Tibial artery (tissue), 4 donors: ENCODE measurements around the gene KLF1.
A peak's percentile ranks its signal among the peaks of the same experiment; 100 is the strongest.

Experiments used
- DNase-seq, 2 donors: peaks; one replicate each; pipeline ENCODE4 v3.0.0-alpha.2; 2019
- H3K27ac ChIP-seq, 2 donors: fragments of 200-600 bp; sonication (generic) in 1 of 2; 1 replicate in 1 of 2; 2 replicates in 1 of 2; pipeline ENCODE4 v1.5.1; 2018 to 2019; ENCODE audit warnings: mild to moderate bottlenecking in 1 of 2
- H3K27me3 ChIP-seq, 2 donors: fragments of 200-600 bp; sonication (generic) in 1 of 2; one replicate each; pipeline versions ENCODE4 v1.5.1 to v1.6.0; 2016 to 2019
- H3K36me3 ChIP-seq, 3 donors: fragments of 200-600 bp; sonication (generic) in 2 of 3; one replicate each; pipeline ENCODE4 v1.5.1; 2016 to 2019; ENCODE audit warnings: mild to moderate bottlenecking in 2 of 3
- H3K4me1 ChIP-seq, 4 donors: fragments of 200-600 bp; sonication (generic) in 2 of 4; 1 replicate in 3 of 4; 2 replicates in 1 of 4; pipeline ENCODE4 v1.5.1; 2016 to 2019
- H3K4me3 ChIP-seq, 2 donors: fragments of 200-600 bp; sonication (generic) in 1 of 2; 1 replicate in 1 of 2; 2 replicates in 1 of 2; pipeline ENCODE4 v1.5.1; 2018 to 2019; ENCODE audit warnings: mild to moderate bottlenecking in 2 of 2
- H3K9me3 ChIP-seq, 3 donors: fragments of 200-600 bp; sonication (generic) in 1 of 3; one replicate each; pipeline ENCODE4 v1.5.1; 2016 to 2019
- CTCF ChIP-seq, 2 experiments: fragments of 200-600 bp in 1 of 2; fragments of 450-650 bp in 1 of 2; IDR thresholded peaks; one replicate each; pipeline ENCODE4 v1.5.1; 2017 to 2019; ENCODE audit warnings: antibody characterized with exemption in 2 of 2, mild to moderate bottlenecking in 1 of 2, moderate library complexity in 1 of 2
- intact Hi-C: fragments of 100-400 bp; cut with DNase I; formaldehyde crosslinking; loops from one replicate; pipeline ENCODE4 v1.15.0; 2023; ENCODE audit warnings: low total_unique reads

Gene KLF1

GRCh38 chr19:12888006-12888603, 1.1 kb upstream of the KLF1 start:
- Histone ChIP-seq H3K27ac (no peak overlapping the region), H3K36me3 (peaks cover 0 to 2% (median 0%) of the 10 kb centered on the region in 3 donors), H3K4me1 (peaks cover 0 to 39% (median 31%) of the 10 kb centered on the region in 4 donors), H3K4me3 (no peak overlapping the region), H3K9me3 (peaks cover 0 to 13% (median 5%) of the 10 kb centered on the region in 3 donors), H3K27me3 (peaks cover 0 to 40% of the 10 kb centered on the region in 2 donors)
- intact Hi-C loops: loop anchor here (5.0 to 10.0 kb wide), 2 partner anchors 57 to 79 kb away; partner anchors contain the start of genes DAND5 and RAD23A
- DNase-seq: no peak
- TF ChIP-seq CTCF (IDR thresholded peaks at IDR 0.05): no peak

- no peak for DNase-seq
- no peak for TF ChIP-seq CTCF (IDR thresholded peaks at IDR 0.05)
- Histone ChIP-seq H3K9me3 (peaks cover 0 to 13% (median 5%) of the 10 kb centered on the region in 3 donors), H3K4me3 (no peak overlapping the region), H3K27ac (no peak overlapping the region), H3K4me1 (peaks cover 0 to 29% (median 20%) of the 10 kb centered on the region in 4 donors), H3K27me3 (peaks cover 0 to 40% of the 10 kb centered on the region in 2 donors), H3K36me3 (no peaks in the 10 kb centered on the region)
- intact Hi-C loops: loop anchor here (5.0 to 10.0 kb wide), 2 partner anchors 58 to 81 kb away; partner anchors contain the start of genes DAND5 and RAD23A
Measured at GRCh38 chr19:12886651-12886968, 391 bp downstream of the KLF1 start.

DNA sequence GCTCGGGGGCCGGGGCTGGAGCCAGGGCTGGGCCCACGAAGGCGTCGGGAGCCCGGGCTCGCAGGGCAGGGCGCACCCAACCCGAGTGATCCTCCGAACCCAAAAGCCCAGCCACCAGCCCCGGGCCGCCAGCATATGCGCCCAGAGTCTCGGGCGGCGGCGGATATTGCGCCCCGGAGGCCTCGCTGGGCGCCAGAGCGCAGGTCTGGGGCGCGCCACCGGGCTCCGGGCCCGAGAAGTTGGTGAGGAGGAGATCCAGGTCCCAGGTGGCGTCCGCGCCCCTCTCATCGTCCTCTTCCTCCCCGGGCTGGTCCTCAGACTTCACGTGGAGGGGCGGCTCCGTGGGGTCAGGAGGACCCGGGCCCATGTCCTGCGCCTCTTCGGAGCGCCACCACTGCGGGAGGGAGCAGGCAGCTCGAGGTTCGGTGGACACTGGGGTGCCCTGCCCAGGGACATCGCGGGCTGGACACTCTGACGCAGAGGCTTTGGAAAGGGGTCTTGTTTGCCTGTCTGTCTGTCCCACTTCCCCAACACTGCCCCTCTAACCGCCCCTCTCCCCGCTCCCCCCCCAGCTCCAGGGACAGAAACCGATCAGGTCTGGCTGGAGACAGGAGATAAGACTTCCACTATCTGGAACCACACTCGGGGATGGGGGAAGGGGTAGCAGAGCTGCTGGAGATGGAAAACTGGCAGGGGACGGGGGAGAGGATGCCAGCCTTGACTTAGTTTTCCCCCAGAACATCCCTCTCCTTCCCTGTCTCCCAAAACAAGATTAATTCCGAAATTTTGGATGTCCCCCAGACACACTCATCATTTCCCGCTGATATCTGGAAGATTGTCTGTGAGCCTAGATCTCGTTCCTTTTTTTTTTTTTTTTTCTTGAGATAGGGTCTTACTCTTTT, 1.0 kb downstream of the KLF1 start:
- Histone ChIP-seq H3K36me3 (no peaks in the 10 kb centered on the region), H3K9me3 (peaks cover 0 to 13% (median 5%) of the 10 kb centered on the region in 3 donors), H3K27me3 (peaks cover 0 to 40% of the 10 kb centered on the region in 2 donors), H3K4me3 (peak overlapping the region; percentile 27 to 44), H3K4me1 (peaks cover 0 to 27% (median 17%) of the 10 kb centered on the region in 4 donors), H3K27ac (no peak overlapping the region)
- DNase-seq: no peak
- TF ChIP-seq CTCF (IDR thresholded peaks at IDR 0.05): no peak
- intact Hi-C loops: loop anchor here (5.0 to 10.0 kb wide), 2 partner anchors 59 to 81 kb away; partner anchors contain the start of genes DAND5 and RAD23A

DNA sequence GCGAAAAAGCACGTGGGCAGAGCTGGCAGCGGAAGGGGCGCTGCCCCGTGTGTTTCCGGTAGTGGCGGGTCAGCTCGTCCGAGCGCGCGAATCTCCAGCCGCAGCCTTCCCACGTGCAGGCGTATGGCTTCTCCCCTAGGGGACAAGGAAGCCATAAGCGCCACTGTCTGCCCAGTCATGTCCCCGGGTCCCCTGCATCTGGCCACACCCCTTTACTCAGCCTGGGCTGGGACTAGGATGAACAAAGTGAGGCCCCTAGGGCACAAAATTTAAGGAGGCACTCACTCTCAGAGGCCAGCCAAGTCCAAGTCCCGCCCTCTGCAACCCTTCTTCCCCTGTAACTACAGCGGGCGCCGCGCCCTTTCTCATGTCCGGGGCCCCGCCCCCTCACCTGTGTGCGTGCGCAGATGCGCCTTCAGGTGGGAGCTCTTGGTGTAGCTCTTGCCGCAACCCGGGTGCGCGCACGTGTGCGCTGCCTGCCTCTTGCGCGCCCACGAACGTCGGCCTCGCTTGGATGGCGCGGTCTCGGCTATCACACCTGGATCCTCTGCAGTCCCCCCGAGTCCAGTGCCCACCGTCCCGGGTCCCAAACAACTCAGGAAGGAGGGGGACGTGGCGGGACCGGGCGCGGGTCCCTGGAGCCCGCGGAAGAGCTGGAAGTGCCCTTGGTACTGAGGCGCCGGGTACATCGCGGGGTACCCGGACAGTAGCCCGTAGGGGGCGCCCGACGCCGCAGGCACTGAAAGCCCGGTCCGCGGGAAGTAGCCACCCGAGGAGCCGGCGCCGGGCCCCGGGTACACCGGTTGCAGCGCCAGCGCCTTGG, 1.9 kb downstream of the KLF1 start:
- H3K27me3 ChIP-seq: peaks cover 0 to 40% of the 10 kb centered on the region in 2 donors
- H3K27ac ChIP-seq: no peak overlapping the region
- H3K9me3 ChIP-seq: peaks cover 0 to 13% (median 5%) of the 10 kb centered on the region in 3 donors
- intact Hi-C loops: loop anchor here (5.0 to 10.0 kb wide), 2 partner anchors 60 to 82 kb away; partner anchors contain the start of genes DAND5 and RAD23A
- peaks cover 0 to 30% (median 20%) of the 10 kb centered on the region in 4 donors for H3K4me1 ChIP-seq
- peak; percentile 40 to 44 for TF ChIP-seq CTCF (IDR thresholded peaks at IDR 0.05)
- DNase-seq: peak in 1 of 2 donors; percentile 74
- no peaks in the 10 kb centered on the region for H3K36me3 ChIP-seq
- H3K4me3 ChIP-seq: peak overlapping the region; percentile 27 to 44

GRCh38 chr19:12884627-12884925, 2.4 kb downstream of the KLF1 start:
- Histone ChIP-seq H3K36me3 (no peaks in the 10 kb centered on the region), H3K27me3 (peaks cover 0 to 40% of the 10 kb centered on the region in 2 donors), H3K4me3 (peak overlapping the region in 1 of 2 donors; percentile 44), H3K27ac (no peak overlapping the region), H3K4me1 (peaks cover 0 to 33% (median 21%) of the 10 kb centered on the region in 4 donors), H3K9me3 (peaks cover 0 to 13% (median 5%) of the 10 kb centered on the region in 3 donors)
- no peak for DNase-seq
- intact Hi-C loops: loop anchor here (10.0 kb wide), 1 partner anchor 60 kb away; the partner anchor contains the start of gene RAD23A
- TF ChIP-seq CTCF (IDR thresholded peaks at IDR 0.05): no peak
